ENCODE results near the gene ARHGEF33. TPM values are rescaled to one million over a fixed set of nuclear protein-coding genes. Genes with fewer than 3 reads are reported as not detected.

Gene ARHGEF33
- polyA plus RNA-seq, 1 of the 3 experiments (the other 2 are of a cell fraction): 0.25 TPM

- DNase-seq: no peak
- no peaks in the 10 kb centered on the region for H4K20me1 ChIP-seq (ENCODE audit: insufficient read depth)
- H3K36me3 ChIP-seq (replicated peaks in 1 of 2; ENCODE audit: control insufficient read depth in 1 of 2, insufficient read depth in 2 of 2, low read length in 1 of 2): no peaks in the 10 kb centered on the region
- CTCF ChIA-PET: interaction anchor here (0.7 kb wide), 1 partner anchor 17 kb away, joined by 3 read pairs; no protein-coding TSS in a partner anchor
- H3K79me2 ChIP-seq (ENCODE audit: insufficient read depth): no peaks in the 10 kb centered on the region
- H3K4me1 ChIP-seq (ENCODE audit: control insufficient read depth in 1 of 2, insufficient read depth in 2 of 2, low read depth in 1 of 2, low read length in 1 of 2): peaks cover 4 to 6% of the 10 kb centered on the region in 2 experiments; a peak in 1 of 4 replicates
- no peak overlapping the region for H3K4me3 ChIP-seq (ENCODE audit: low read depth in 2 of 2, low read length in 1 of 2)
- TF ChIP-seq FOSL2 (IDR thresholded peaks at IDR 0.05; ENCODE audit: borderline replicate concordance, low read depth): no peak
- no peak for TF ChIP-seq REST (IDR thresholded peaks at IDR 0.05; ENCODE audit: low read depth, low read length)
- no peak for TF ChIP-seq USF1 (IDR thresholded peaks at IDR 0.05; ENCODE audit: borderline replicate concordance, low read depth)
- no peak for TF ChIP-seq CTCF (IDR thresholded peaks at IDR 0.05)
- TF ChIP-seq RAD21 (IDR thresholded peaks at IDR 0.05; ENCODE audit: low read length): no peak
- no peak for TF ChIP-seq JUND (IDR thresholded peaks at IDR 0.05)
- TF ChIP-seq IRF3 (IDR thresholded peaks at IDR 0.05; ENCODE audit: low read depth, low read length): no peak
- no peak for TF ChIP-seq RCOR1 (IDR thresholded peaks at IDR 0.05; ENCODE audit: low read length)
- TF ChIP-seq GABPA (IDR thresholded peaks at IDR 0.05; ENCODE audit: low read depth): no peak
- TF ChIP-seq RFX5 (IDR thresholded peaks at IDR 0.05; ENCODE audit: low read length): no peak
- no peak for TF ChIP-seq MAX (IDR thresholded peaks at IDR 0.05; ENCODE audit: low read depth)
- TF ChIP-seq NRF1 (IDR thresholded peaks at IDR 0.05; ENCODE audit: low read depth, low read length): no peak
- TF ChIP-seq RXRA (IDR thresholded peaks at IDR 0.05; ENCODE audit: borderline replicate concordance, low read depth): no peak
- TF ChIP-seq POLR2AphosphoS5 (IDR thresholded peaks at IDR 0.05; ENCODE audit: low read depth, low read length): no peak
- no peak for TF ChIP-seq USF2 (IDR thresholded peaks at IDR 0.05; ENCODE audit: borderline replicate concordance, low read depth, low read length)
- TF ChIP-seq MXI1 (IDR thresholded peaks at IDR 0.05; ENCODE audit: low read depth, low read length): no peak
- no peak for TF ChIP-seq SIN3A (IDR thresholded peaks at IDR 0.05; ENCODE audit: borderline replicate concordance, low read depth, low read length)
- no peak for TF ChIP-seq EZH2phosphoT487 (IDR thresholded peaks at IDR 0.05; ENCODE audit: borderline replicate concordance, low read depth)
- no peak for TF ChIP-seq EP300 (IDR thresholded peaks at IDR 0.05; ENCODE audit: borderline replicate concordance in 1 of 2, low read depth in 1 of 2, low read length in 1 of 2)
- TF ChIP-seq CHD2 (IDR thresholded peaks at IDR 0.05; ENCODE audit: low read length, partially characterized antibody): no peak
- no peak overlapping the region for H3K4me2 ChIP-seq
- H3K9me3 ChIP-seq: no peaks in the 10 kb centered on the region
- no peaks in the 10 kb centered on the region for H3K27me3 ChIP-seq (ENCODE audit: insufficient read depth)
- POLR2A ChIA-PET: no interaction called here
- no peak overlapping the region for H3K9ac ChIP-seq
- 84% methylated on average over 2 of the region's 2 CpGs for WGBS (ENCODE audit: low lambda C conversion rate)
- H3K27ac ChIP-seq (ENCODE audit: low read depth in 2 of 2, low read length in 1 of 2): no peak overlapping the region
- no peak overlapping the region for H2AFZ ChIP-seq (ENCODE audit: low read depth)
- H3F3A ChIP-seq (replicated peaks; ENCODE audit: insufficient read depth): no peaks in the 10 kb centered on the region
- H3K9me2 ChIP-seq: no peaks in the 10 kb centered on the region
Measured at GRCh38 chr2:38930600-38930999, 40.9 kb downstream of the ARHGEF33 start.

All from SK-N-SH (cell line).